ENCODE results near the gene OR13C3.
"Not testable (repeated sequence)": the region's sequence is repeated elsewhere in the genome, so short reads cannot be mapped to it uniquely, and the experiment has no call there.

Gene OR13C3

DNA sequence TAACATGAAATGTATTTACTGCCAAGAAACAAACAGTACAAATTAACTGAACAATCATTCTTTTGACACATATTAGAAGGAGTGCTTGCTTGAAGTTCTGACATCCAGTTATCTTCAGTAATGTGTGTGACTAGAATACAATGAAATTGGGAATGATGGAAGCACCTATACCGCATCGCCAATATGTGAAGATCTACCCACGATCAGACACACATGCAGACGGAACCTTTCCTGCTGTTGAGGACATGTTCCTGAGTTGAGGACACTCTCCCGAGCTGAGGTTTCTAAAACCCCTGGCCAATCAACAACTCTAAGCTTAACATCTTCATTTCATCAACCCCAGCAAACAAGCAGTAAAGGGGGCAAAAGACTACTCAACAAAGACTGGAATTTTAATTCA lies at the start of gene OR13C3:
OR13C3 (minus strand) TSS at position 101 of the 400 bp plus-strand sequence. CDS start 133 bp downstream, outside the sequence.
- no peak for DNase-seq (ENCODE audit: low read depth)

DNA sequence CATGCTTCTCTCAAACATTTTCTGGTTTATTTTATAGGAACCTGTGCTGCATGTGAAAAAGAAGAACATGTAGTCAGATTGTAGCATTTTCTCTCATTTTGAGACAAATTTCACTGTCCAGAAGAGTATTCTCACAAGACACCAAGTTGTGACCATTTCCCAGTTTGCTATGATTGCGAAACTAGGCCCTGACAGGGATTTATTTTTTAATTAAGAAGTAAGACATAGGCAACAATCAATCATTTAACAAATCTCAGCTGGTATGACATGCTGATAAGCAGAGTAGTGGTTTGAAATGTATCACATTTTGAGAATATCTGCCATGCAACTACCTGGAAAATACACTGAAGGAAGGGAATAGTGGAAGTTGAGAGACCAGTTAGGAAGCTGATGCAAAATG lies 43.9 kb upstream of the OR13C3 start:
- DNase-seq (ENCODE audit: low read depth): no peak

DNA sequence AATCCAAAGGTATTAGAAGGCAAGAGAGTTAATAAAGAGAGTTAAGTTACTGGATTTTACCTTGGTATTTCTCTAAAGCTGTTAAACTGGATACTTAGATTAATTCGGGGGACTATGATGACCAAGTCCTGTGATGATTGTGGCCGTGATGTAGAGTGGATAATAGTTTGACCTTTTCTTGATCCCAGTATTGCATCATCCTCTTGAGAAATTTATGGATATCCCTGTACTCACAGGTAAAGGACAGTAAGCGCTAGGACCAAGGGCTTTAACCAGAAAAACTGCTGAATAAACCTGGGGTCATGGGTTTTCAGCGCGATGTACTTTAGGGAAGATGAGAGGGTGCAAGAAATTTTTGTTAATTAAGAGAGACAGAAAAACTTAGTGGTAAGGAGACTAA lies 40.6 kb upstream of the OR13C3 start:
- no peak for DNase-seq (ENCODE audit: low read depth)

DNA sequence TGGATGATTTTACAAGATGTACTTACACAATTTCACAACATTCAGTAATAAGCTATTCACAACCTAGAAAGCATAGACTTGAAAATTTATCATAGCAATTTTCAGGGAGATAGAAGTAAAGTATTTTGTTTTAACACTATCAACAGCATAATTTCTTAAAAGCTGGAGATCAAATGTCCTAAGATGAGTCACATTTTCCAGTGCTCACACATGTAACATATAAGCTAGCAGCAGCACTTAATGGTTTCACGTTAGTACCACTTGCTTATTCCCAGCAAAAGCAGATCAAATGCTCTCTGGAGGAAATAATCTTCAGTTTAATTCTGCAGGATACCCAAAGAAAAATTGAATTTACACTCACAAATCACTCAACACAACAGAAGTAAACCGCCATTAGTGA lies 38.8 kb upstream of the OR13C3 start:
- no peak for DNase-seq (ENCODE audit: low read depth)

DNA sequence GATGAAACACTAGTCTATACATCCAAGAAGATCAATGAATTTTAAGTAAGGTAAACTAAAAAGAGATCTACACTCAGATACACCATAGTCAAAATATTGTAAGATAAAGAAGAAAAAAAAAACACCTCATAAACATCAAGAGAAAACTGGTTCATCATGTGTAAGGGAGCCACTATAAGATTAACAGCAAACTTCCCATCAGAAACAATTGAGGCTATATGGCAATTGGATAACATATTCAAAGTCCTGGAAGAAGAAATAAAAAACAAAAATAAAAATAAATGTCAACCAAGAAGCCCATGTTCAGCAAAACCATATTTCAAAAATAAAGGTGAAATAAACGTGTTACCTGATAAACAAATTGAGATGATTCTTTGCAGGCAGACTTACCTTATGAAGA lies 36.0 kb upstream of the OR13C3 start:
- DNase-seq (ENCODE audit: low read depth): no peak

GRCh38 chr9:104568868-104569267 lies 32.2 kb upstream of the OR13C3 start, which contains the start of gene OR13C8:
TSS of gene OR13C8 (plus strand) at chr9:104569168. CDS start at chr9:104569168, 0 bp downstream.
- DNase-seq (ENCODE audit: low read depth): no peak

DNA sequence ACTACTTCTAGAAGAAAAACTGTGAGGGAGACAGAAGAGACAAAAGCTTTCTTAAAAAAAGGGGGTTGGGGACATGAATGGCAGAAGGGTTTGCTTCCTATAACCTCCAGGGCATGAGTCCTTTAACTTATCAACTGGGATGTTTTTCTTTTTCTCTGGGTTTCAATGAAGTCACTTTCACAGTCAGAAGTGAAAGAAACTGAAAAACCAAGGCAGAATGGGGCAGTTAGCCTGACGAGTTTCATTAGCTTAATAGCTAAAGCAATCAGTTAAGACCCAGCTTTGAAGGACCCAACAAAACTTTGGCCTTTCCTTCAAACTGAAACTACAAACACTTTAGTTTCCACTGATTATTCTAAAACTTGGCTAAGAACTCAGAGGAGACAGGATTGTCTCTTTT lies 27.7 kb upstream of the OR13C3 start:
- DNase-seq (ENCODE audit: low read depth): no peak

DNA sequence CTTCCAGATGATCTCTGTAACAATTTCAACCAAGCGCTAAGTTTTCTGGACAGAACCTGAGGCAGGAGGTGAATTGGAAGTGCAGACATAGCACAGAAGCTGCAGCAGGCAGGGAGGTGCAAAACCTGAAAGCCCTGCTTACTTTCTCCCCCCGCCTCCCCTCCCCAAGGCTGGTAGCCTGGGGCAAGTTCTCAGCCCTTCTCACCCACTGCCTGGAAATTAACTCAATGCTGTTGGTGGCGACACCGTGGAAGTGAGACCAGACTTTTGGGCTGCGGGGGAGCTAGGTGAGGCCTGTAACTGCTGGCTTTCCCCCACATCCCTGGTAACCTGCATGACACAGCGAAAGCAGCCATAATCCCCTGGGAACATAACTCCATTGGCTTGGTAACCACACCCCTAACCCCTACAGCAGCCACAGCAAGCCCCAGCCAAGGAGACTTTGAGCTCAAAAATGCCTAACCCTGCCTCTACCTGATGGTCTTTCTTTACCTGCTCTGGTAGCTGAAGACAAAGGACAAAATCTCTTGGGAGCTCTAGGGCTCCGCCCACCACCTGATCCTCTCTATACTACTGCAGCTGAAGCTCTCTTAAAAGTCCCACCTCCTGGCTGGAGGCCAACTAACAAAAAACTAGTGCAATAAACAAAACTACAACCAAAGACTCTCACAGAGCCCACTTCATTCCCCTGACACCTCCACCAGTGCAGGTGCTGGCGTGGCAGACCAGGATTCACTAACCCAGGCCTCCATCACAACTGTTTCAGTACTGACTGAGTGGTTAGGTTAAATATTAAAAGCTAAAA lies 20.4 kb upstream of the OR13C3 start:
- no peak for DNase-seq (ENCODE audit: low read depth)

DNA sequence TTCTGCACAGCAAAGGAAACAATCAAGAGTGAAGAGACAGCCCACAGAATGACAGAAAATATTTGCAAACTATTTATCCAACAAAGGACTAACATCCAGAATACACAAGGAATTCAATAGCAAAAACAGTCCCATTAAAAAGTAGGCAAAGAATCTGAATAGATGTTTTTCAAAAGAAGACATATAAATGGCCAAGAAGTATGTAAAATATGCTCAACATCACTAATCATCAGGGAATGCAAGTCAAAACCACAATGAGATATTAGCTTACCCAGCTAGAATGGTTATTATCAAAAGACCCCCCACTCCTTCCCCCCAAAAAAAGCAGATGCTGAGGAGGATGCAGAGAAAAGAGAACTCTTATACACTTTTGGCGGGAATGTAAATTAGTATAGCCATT lies 18.9 kb upstream of the OR13C3 start:
- DNase-seq (ENCODE audit: low read depth): no peak

GRCh38 chr9:104553261-104553660 lies 16.6 kb upstream of the OR13C3 start:
- DNase-seq (ENCODE audit: low read depth): peak; percentile 53

GRCh38 chr9:104544644-104545043 lies 8.0 kb upstream of the OR13C3 start:
- no peak for DNase-seq (ENCODE audit: low read depth)

GRCh38 chr9:104539275-104539674 lies 2.6 kb upstream of the OR13C3 start:
- DNase-seq (ENCODE audit: low read depth): no peak

- DNase-seq (ENCODE audit: low read depth): no peak
These were observed 9.5 kb downstream of the OR13C3 start, which contains the start of gene OR13C4 for GRCh38 chr9:104527109-104527508. TSS of gene OR13C4 (minus strand) at chr9:104527209. CDS start at chr9:104527209, 0 bp downstream.

GRCh38 chr9:104520241-104520640 lies 16.4 kb downstream of the OR13C3 start:
- DNase-seq (ENCODE audit: low read depth): not testable (repeated sequence)

- DNase-seq (ENCODE audit: low read depth): no peak
These were observed 21.8 kb downstream of the OR13C3 start for GRCh38 chr9:104514901-104515300.

- DNase-seq (ENCODE audit: low read depth): no peak
These were observed 30.1 kb downstream of the OR13C3 start for GRCh38 chr9:104506565-104506964.

DNA sequence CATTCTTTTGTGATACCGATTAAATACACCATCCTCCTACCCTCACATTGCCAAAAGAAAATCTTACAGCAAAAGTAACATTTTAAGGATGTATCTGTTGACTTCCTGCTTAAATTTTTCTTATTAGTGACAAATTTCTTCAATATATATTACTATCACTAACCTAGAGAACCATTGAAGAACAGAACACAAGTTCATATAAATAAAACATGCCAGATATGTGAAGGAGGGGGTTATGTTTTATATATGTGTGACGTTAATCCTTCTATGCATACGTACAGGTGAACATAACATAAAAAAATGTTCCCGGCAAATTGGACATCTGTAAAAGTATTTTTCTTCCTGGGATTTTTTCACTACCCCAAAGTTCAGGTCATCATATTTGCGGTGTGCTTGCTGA lies 32.7 kb downstream of the OR13C3 start, which contains the start of gene OR13F1:
OR13F1 (plus strand) TSS at position 301 of the 400 bp plus-strand sequence; CDS start at position 301, 0 bp downstream.
- DNase-seq (ENCODE audit: low read depth): no peak

DNA sequence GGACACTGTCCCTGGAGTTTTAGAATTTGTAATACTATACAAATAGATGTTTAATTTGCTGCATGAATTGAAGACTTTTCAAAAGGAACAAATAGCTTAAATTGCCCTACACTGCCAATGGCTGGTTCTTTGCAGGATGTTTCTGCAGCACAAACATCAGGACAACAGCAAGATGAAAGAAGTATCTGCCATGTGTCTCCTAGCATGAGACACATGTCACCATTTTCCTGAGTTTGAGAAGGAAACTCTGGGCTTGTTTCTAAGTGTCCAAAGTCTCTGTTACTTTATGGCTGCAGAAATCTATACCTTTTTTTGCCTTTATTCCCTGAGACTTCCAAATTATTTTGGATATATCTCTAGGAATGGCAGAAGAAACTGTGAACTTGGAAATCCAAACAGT lies 33.2 kb downstream of the OR13C3 start:
- DNase-seq (ENCODE audit: low read depth): no peak

GRCh38 chr9:104494808-104495207 lies 41.8 kb downstream of the OR13C3 start:
- DNase-seq (ENCODE audit: low read depth): peak; percentile 56

All from ELR (cell line).